GM23338 (cell line): ENCODE data around the gene PARP9. TPM values are rescaled to one million over a fixed set of nuclear protein-coding genes. Genes with fewer than 3 reads are reported as not detected.

ENCODE experiments used
- ATAC-seq: fragments of 200-7000 bp; cut with Tn5 transposase; 3 replicates; pipeline ENCODE4 v1.9.1; 2020
- DNase-seq: peaks from one replicate; pipeline ENCODE4 v3.0.0-alpha.2; 2015; ENCODE audit warnings: low spot score
- H2AFZ ChIP-seq: fragments of 200-600 bp; sonication (generic); 2 replicates; pipeline ENCODE4 v1.8.0; 2016; ENCODE audit warnings: antibody characterized with exemption, mild to moderate bottlenecking, moderate library complexity
- H3F3A ChIP-seq: fragments of 200-600 bp; sonication (generic); replicated peaks from 2 replicates; pipeline ENCODE4 v1.8.0; 2017; ENCODE audit warnings: antibody characterized with exemption, mixed run types, low read depth
- H3K27ac ChIP-seq: fragments of 200-600 bp; sonication (generic); 2 replicates; pipeline ENCODE4 v1.6.1; 2016; ENCODE audit warnings: low read depth
- H3K27me3 ChIP-seq: fragments of 200-600 bp; sonication (generic); 2 replicates; pipeline ENCODE4 v1.8.0; 2016; ENCODE audit warnings: mild to moderate bottlenecking, mixed run types, moderate library complexity; ENCODE audit not compliant: insufficient read depth
- H3K36me3 ChIP-seq: fragments of 200-600 bp; sonication (generic); 2 replicates; pipeline ENCODE4 v1.8.0; 2016; ENCODE audit warnings: mild to moderate bottlenecking; ENCODE audit not compliant: insufficient read depth
- H3K4me1 ChIP-seq: fragments of 200-600 bp; sonication (generic); 2 replicates; pipeline ENCODE4 v1.8.0; 2016; ENCODE audit warnings: mild to moderate bottlenecking, moderate library complexity; ENCODE audit not compliant: insufficient read depth
- H3K4me2 ChIP-seq: fragments of 200-600 bp; sonication (generic); 2 replicates; pipeline ENCODE4 v1.7.1; 2017; ENCODE audit warnings: mixed run types
- H3K4me3 ChIP-seq: fragments of 200-600 bp; sonication (generic); 2 replicates; pipeline ENCODE4 v1.6.1; 2016; ENCODE audit warnings: mixed run types
- H3K79me2 ChIP-seq: fragments of 200-600 bp; sonication (generic); replicated peaks from 2 replicates; pipeline ENCODE4 v1.8.0; 2017; ENCODE audit warnings: mild to moderate bottlenecking; ENCODE audit not compliant: insufficient read depth
- H3K9me2 ChIP-seq: fragments of 200-600 bp; sonication (generic); 2 replicates; pipeline ENCODE4 v1.8.0; 2017; ENCODE audit not compliant: insufficient read depth
- H4K20me1 ChIP-seq: fragments of 200-600 bp; sonication (generic); replicated peaks from 2 replicates; pipeline ENCODE4 v1.8.0; 2017; ENCODE audit warnings: mild to moderate bottlenecking; ENCODE audit not compliant: insufficient read depth
- H3K27ac Mint-ChIP-seq: 2 replicates; pipeline ENCODE4 v1.8.0; 2020; ENCODE audit warnings: inconsistent platforms, mild to moderate bottlenecking, moderate library complexity, mixed read lengths
- H3K27me3 Mint-ChIP-seq: 3 replicates; pipeline ENCODE4 v1.8.0; 2022; ENCODE audit warnings: low read depth, mild to moderate bottlenecking, moderate library complexity, mixed read lengths, inconsistent platforms; ENCODE audit not compliant: insufficient read depth, poor library complexity
- H3K36me3 Mint-ChIP-seq: 3 replicates; pipeline ENCODE4 v1.8.0; 2021; ENCODE audit warnings: low read depth, mild to moderate bottlenecking, inconsistent platforms, moderate library complexity, mixed read lengths
- H3K4me1 Mint-ChIP-seq: 3 replicates; pipeline ENCODE4 v1.8.0; 2020; ENCODE audit warnings: mild to moderate bottlenecking, inconsistent platforms, mixed read lengths
- H3K4me3 Mint-ChIP-seq: 3 replicates; pipeline ENCODE4 v1.8.0; 2021; ENCODE audit warnings: moderate library complexity, mild to moderate bottlenecking, inconsistent platforms, mixed read lengths
- H3K9me3 Mint-ChIP-seq: 3 replicates; pipeline ENCODE4 v1.8.0; 2020; ENCODE audit warnings: moderate library complexity, mild to moderate bottlenecking, inconsistent platforms, mixed read lengths
- EZH2phosphoT487 ChIP-seq: fragments of 200-600 bp; sonication (generic); IDR thresholded peaks from one replicate; pipeline ENCODE4 v1.8.1; 2018; ENCODE audit warnings: antibody characterized with exemption; ENCODE audit not compliant: unreplicated experiment
- NANOG ChIP-seq: IDR thresholded peaks from 2 replicates; pipeline ENCODE4 v1.6.1; 2016; ENCODE audit warnings: antibody characterized with exemption, borderline replicate concordance
- POLR2AphosphoS5 ChIP-seq: IDR thresholded peaks from 2 replicates; pipeline ENCODE4 v1.6.1; 2016; ENCODE audit warnings: antibody characterized with exemption, low read depth
- STAT1 ChIP-seq: IDR thresholded peaks from one replicate; pipeline ENCODE4 v1.6.1; 2016; ENCODE audit warnings: antibody characterized with exemption; ENCODE audit not compliant: unreplicated experiment
- ZNF114 ChIP-seq: fragments of 250-450 bp; sonication (Bioruptor Pico); IDR thresholded peaks from 2 replicates; pipeline ENCODE4 v1.5.0; 2020; ENCODE audit warnings: mild to moderate bottlenecking, moderate library complexity
- ZNF462 ChIP-seq: fragments of 250-450 bp; sonication (Bioruptor Pico); IDR thresholded peaks from 2 replicates; pipeline ENCODE4 v1.5.0; 2020; ENCODE audit warnings: mild to moderate bottlenecking, moderate library complexity
- polyA plus RNA-seq: library from polyadenylated mRNA; unstranded; fragments of >200 nt; fragmentation: Nextera tagmentation; extraction: Ambion mirVana; gene quantifications from 2 replicates; pipeline ENCODE4 v1.2.1, GENCODE V29; 2016
- total RNA-seq: library from RNA; depleted of rRNA; stranded (reverse); fragments of >200 nt; shearing (Covaris generic); gene quantifications from 2 replicates; pipeline ENCODE4 v1.2.3, GENCODE V29; 2014
- TF ChIP-seq, protein P1 (sequence below), 2 experiments: fragments of 200-600 bp in 1 of 2; sonication (generic) in 1 of 2; conservative IDR thresholded peaks; 2 replicates each; pipeline versions ENCODE4 v1.5.1 to v1.6.1; 2016 to 2017; ENCODE audit warnings: antibody characterized with exemption in 2 of 2, low read depth in 2 of 2, mild to moderate bottlenecking in 2 of 2, moderate library complexity in 1 of 2

The PARP9 gene
- total and polyA plus RNA-seq, 2 experiments from 2014 or later = 1.8 to 2.2 TPM

DNA sequence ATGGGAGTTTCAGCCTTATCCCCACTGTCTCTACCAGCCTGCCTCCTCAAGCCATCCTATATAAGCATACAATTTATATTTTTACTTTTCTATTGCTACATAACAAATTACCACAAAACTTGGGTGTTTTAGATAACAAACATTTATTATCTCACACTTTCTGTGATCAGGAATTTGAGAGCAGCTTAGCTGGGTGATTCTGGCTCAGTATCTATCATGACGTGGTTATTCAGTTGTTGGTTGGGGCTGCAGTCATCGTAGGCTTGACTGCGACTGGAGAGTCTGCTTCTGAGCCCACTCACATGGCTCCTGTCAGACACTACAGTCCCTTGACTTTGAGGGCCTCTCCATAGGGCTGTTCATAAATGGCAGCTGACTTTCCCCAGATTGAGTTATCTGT, 34.1 kb upstream of the PARP9 start:
- no peaks in the 10 kb centered on the region; the same call in 1 of the 2 replicates for H3K4me1 ChIP-seq
- no peaks in the 10 kb centered on the region for H4K20me1 ChIP-seq
- H3K79me2 ChIP-seq = no peaks in the 10 kb centered on the region
- 0 out of 2 replicates have a peak, but pooled peaks cover 5% of the 10 kb centered on the region for H3K9me2 ChIP-seq
- H2AFZ ChIP-seq = no peak overlapping the region
- Mint-ChIP-seq H3K4me3 (no peak overlapping the region), H3K9me3 (no peaks in the 10 kb centered on the region), H3K27ac (no peak overlapping the region), H3K36me3 (no peaks in the 10 kb centered on the region), H3K4me1 (peaks cover 3% of the 10 kb centered on the region; the same call in 2 of the 3 replicates), H3K27me3 (no peaks in the 10 kb centered on the region)
- no peak overlapping the region for H3K4me2 ChIP-seq
- DNase-seq (no peak), ATAC-seq (no peak)
- no peak overlapping the region for H3K27ac ChIP-seq
- H3K27me3 ChIP-seq = no peaks in the 10 kb centered on the region
- TF ChIP-seq ZNF462 (CRISPR knock-in tag) (no peak), NANOG (no peak), STAT1 (no peak), ZNF114 (CRISPR knock-in tag) (no peak), EZH2phosphoT487 (no peak), POLR2AphosphoS5 (no peak)
- TF ChIP-seq, protein P1, sequence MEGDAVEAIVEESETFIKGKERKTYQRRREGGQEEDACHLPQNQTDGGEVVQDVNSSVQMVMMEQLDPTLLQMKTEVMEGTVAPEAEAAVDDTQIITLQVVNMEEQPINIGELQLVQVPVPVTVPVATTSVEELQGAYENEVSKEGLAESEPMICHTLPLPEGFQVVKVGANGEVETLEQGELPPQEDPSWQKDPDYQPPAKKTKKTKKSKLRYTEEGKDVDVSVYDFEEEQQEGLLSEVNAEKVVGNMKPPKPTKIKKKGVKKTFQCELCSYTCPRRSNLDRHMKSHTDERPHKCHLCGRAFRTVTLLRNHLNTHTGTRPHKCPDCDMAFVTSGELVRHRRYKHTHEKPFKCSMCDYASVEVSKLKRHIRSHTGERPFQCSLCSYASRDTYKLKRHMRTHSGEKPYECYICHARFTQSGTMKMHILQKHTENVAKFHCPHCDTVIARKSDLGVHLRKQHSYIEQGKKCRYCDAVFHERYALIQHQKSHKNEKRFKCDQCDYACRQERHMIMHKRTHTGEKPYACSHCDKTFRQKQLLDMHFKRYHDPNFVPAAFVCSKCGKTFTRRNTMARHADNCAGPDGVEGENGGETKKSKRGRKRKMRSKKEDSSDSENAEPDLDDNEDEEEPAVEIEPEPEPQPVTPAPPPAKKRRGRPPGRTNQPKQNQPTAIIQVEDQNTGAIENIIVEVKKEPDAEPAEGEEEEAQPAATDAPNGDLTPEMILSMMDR (conservative IDR thresholded peaks at IDR 0.05; ENCODE audit: low read depth in 2 of 2) = no peak
- H3F3A ChIP-seq = no peaks in the 10 kb centered on the region
- H3K4me3 ChIP-seq = no peak overlapping the region
- H3K36me3 ChIP-seq = no peaks in the 10 kb centered on the region
